ENCODE results near the gene GORASP2. TPM values are rescaled to one million over a fixed set of nuclear protein-coding genes. Genes with fewer than 3 reads are reported as not detected.

The GORASP2 gene
- total RNA-seq, 4 donors from 2014 or later = 37.7 to 66.2 (median 52.3) TPM

DNA sequence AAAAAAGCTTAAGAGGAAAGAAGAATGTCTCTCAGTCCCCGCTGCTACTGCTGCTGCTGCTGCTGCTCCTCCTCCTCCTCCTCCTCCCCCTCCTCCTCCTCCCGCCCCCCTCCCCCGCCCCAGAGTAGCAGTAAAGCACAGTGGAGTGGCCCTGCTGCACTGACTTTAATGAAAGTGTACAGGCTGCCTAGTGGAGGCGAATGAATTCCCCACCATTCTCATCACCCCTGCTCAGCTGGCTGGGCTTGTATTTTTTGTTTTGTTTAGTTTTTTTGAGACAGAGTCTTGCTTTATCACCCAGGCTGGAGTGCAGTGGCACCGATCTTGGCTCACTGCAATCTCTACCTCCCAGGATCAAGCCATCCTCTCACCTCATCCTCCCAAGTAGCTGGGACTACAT lies 34.3 kb downstream of the GORASP2 start:
- DNase-seq (ENCODE audit: low spot score in 2 of 2) = no peak
- TF ChIP-seq, protein P1, sequence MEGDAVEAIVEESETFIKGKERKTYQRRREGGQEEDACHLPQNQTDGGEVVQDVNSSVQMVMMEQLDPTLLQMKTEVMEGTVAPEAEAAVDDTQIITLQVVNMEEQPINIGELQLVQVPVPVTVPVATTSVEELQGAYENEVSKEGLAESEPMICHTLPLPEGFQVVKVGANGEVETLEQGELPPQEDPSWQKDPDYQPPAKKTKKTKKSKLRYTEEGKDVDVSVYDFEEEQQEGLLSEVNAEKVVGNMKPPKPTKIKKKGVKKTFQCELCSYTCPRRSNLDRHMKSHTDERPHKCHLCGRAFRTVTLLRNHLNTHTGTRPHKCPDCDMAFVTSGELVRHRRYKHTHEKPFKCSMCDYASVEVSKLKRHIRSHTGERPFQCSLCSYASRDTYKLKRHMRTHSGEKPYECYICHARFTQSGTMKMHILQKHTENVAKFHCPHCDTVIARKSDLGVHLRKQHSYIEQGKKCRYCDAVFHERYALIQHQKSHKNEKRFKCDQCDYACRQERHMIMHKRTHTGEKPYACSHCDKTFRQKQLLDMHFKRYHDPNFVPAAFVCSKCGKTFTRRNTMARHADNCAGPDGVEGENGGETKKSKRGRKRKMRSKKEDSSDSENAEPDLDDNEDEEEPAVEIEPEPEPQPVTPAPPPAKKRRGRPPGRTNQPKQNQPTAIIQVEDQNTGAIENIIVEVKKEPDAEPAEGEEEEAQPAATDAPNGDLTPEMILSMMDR (IDR thresholded peaks at IDR 0.05) = no peak
- no peak for TF ChIP-seq POLR2A (IDR thresholded peaks at IDR 0.05)
- 79 to 81% methylated on average over 5 of the region's 5 CpGs for WGBS, 2 donors
- intact Hi-C loops (cut with DNase I; ENCODE audit: low total_unique reads) = no loop called here
- H3K4me3 ChIP-seq (ENCODE audit: low read depth, poor library complexity, severe bottlenecking) = no peak overlapping the region

DNA sequence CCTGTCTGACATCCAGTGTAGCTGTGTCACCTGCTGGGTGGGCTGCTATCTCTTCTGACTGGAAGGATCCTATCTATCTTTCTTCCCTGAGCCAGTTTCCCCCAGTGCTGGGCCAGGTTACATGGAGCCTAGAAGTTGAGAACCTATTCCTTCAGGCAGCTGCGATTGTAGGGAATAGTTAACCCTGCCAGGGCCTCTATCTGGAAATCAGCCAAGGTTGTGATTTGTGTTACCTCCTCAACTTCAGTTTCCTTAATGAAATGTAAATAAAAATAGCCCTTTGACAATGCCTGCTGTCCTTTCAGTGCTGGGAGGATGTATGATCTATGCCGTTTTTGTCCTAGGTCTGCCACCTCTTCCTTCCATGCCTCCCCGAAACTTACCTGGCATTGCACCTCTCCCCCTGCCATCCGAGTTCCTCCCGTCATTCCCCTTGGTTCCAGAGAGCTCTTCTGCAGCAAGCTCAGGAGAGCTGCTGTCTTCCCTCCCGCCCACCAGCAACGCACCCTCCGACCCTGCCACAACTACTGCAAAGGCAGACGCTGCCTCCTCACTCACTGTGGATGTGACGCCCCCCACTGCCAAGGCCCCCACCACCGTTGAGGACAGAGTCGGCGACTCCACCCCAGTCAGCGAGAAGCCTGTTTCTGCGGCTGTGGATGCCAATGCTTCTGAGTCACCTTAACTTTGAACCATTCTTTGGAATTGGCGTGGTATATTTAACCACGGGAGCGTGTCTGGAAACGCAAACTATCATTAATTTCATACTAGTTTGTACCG lies 36.6 kb downstream of the GORASP2 start:
- no peak overlapping the region for H3K4me3 ChIP-seq (ENCODE audit: low read depth, poor library complexity, severe bottlenecking)
- 47 to 73% methylated on average over 20 of the region's 20 CpGs for WGBS, 2 donors
- TF ChIP-seq POLR2A (IDR thresholded peaks at IDR 0.05) = no peak
- TF ChIP-seq, protein P1 (IDR thresholded peaks at IDR 0.05) = no peak
- DNase-seq (ENCODE audit: low spot score in 2 of 2) = no peak
- intact Hi-C loops (cut with DNase I; ENCODE audit: low total_unique reads) = no loop called here

DNA sequence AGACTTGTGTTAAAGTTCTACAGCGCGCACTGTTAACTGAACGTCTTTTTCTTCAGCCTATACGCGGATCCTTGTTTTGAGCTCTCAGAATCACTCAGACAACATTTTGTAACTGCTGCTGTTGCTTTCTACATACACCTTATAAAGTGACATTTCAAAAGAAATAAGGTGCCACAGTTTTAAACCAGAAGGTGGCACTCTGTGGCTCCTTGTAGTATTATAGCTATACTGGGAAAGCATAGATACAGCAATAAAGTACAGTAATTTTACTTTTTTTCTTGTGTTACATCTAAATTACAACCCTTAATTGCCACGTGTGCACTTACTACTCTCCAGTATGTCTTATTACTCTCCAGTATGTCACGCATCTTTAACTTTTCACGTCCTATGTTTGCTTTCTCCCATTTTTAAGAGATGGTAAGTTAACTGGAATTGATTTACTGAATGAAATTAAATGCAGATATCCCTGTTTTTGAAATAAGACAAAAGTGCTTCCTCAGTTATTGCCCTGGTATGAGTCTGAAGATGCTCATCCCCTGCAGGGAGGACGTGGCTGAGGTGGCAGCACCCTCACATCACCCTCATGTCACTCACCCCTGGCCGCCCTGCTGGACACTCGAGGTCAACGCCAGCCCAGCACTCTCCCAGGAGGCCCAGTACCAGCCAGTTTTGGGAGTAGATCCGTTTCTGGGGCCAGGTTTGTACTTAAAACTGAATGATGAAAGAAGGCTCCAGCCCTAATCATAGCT lies 37.8 kb downstream of the GORASP2 start:
- intact Hi-C loops (cut with DNase I; ENCODE audit: low total_unique reads) = no loop called here
- H3K4me3 ChIP-seq (ENCODE audit: low read depth, poor library complexity, severe bottlenecking) = no peak overlapping the region
- TF ChIP-seq, protein P1 (IDR thresholded peaks at IDR 0.05) = no peak
- TF ChIP-seq POLR2A (IDR thresholded peaks at IDR 0.05) = no peak
- 74 to 79% methylated on average over 13 of the region's 13 CpGs for WGBS, 2 donors
- DNase-seq (ENCODE audit: low spot score in 2 of 2) = no peak

- intact Hi-C loops (cut with DNase I; ENCODE audit: low total_unique reads) = no loop called here
- TF ChIP-seq, protein P1 (IDR thresholded peaks at IDR 0.05) = no peak
- no peak for TF ChIP-seq POLR2A (IDR thresholded peaks at IDR 0.05)
- no peak overlapping the region for H3K4me3 ChIP-seq (ENCODE audit: low read depth, poor library complexity, severe bottlenecking)
- DNase-seq (ENCODE audit: low spot score in 2 of 2) = no peak
- 70 to 76% methylated on average over 5 of the region's 5 CpGs for WGBS, 2 donors
Measured at GRCh38 chr2:170967553-170967952, 38.5 kb downstream of the GORASP2 start.

DNA sequence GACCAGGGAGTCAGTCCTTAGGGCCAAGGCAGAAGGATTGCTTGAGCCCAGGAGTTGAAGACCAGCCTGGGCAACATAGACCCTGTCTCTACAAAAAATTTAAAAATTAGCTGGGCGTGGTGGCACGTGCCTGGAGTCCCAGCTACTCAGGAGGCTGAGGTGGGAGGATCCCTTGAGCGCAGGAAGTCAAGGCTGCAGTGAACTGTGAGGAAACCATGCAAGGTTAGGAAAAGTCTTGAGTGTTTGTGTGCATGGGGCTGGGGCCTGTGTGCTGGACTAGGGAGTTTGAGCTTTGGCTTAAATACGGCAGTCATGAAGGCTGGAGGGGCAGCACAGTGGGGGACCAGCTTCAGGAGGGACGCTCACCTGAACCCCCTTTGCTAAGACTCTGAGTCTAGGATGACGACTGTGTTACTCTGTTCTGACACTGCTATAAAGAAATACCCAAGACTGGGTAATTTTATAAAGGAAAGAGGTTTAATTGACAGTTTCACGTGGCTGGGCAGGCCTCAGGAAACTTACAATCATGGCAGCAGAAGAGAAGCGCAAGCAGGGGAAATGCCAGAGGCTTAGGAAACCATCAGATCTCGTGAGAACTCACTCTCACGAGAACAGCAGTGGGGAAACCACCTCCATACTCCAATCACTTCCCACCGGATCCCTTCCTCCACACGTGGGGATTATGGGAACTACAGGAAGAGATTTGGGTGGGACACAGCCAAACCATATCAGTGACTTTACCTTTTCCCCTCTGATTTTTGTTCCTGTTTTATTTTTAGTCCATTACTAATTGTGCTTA lies 39.4 kb downstream of the GORASP2 start:
- 72 to 73% methylated on average over 12 of the region's 12 CpGs for WGBS, 2 donors
- no peak for DNase-seq (ENCODE audit: low spot score in 2 of 2)
- intact Hi-C loops (cut with DNase I; ENCODE audit: low total_unique reads) = no loop called here
- TF ChIP-seq POLR2A (IDR thresholded peaks at IDR 0.05) = no peak
- TF ChIP-seq, protein P1 (IDR thresholded peaks at IDR 0.05) = no peak
- no peak overlapping the region for H3K4me3 ChIP-seq (ENCODE audit: low read depth, poor library complexity, severe bottlenecking)
